Measurements from ENCODE around the gene DHRS11.

- TF ChIP-seq CTCF (conservative IDR thresholded peaks at IDR 0.05; ENCODE audit: low read length) = no peak
- no peak for TF ChIP-seq EZH2phosphoT487 (IDR thresholded peaks at IDR 0.05; ENCODE audit: borderline replicate concordance, low read depth, low read length)
Observed at GRCh38 chr17:36597226-36597625, 5.5 kb downstream of the DHRS11 start.
